Ovary (tissue), 9 donors: ENCODE results near the gene FSTL1. TPM values are rescaled to one million over a fixed set of nuclear protein-coding genes. Genes with fewer than 3 reads are reported as not detected.

ENCODE experiments used
- DNase-seq, 5 donors: peaks; one replicate each; pipeline ENCODE4 v3.0.0-alpha.2; 2019 to 2020
- H3K27ac ChIP-seq, 2 donors: fragments of 200-600 bp; one replicate each; pipeline versions ENCODE4 v1.5.1 to v1.8.0; 2019 to 2022
- H3K27me3 ChIP-seq: fragments of 200-600 bp; one replicate; pipeline ENCODE4 v1.8.0; 2022
- H3K36me3 ChIP-seq: fragments of 200-600 bp; sonication (generic); one replicate; pipeline ENCODE4 v1.5.1; 2019
- H3K4me1 ChIP-seq: one replicate; pipeline ENCODE4 v1.8.1; 2013; ENCODE audit warnings: mild to moderate bottlenecking, moderate library complexity; ENCODE audit not compliant: insufficient read depth
- H3K4me3 ChIP-seq: fragments of 200-600 bp; sonication (generic); one replicate; pipeline ENCODE4 v1.5.1; 2017
- H3K9me3 ChIP-seq, 2 donors: fragments of 200-600 bp in 1 of 2; sonication (generic) in 1 of 2; one replicate each; pipeline versions ENCODE4 v1.5.1 to v1.8.1; 2013 to 2019; ENCODE audit warnings: mild to moderate bottlenecking in 1 of 2, moderate library complexity in 1 of 2
- EP300 ChIP-seq: sonication (generic); formaldehyde crosslinking; IDR thresholded peaks from one replicate; pipeline ENCODE4 v1.6.1; 2017; ENCODE audit warnings: antibody characterized with exemption
- POLR2A ChIP-seq: fragments of 450-650 bp; IDR thresholded peaks from one replicate; pipeline ENCODE4 v1.6.1; 2017; ENCODE audit warnings: antibody characterized with exemption, mild to moderate bottlenecking, moderate library complexity
- WGBS, 3 donors: extraction: QIAGEN DNeasy Blood & Tissue Kit in 1 of 3; methylation state at CpG; one replicate each; pipeline versions ENCODE4 v1.1.5 to v1.1.7; 2013 to 2017; 5-methylcytosine and 5-hydroxymethylcytosine counted together
- intact Hi-C, 4 donors: fragments of 100-400 bp; cut with DNase I; formaldehyde crosslinking; loops; one replicate each; pipeline versions ENCODE4 v1.11.0 to v1.15.1; 2022 to 2023
- polyA plus RNA-seq, 2 donors: library from polyadenylated mRNA; stranded (reverse); fragments of 200-250 nt in 1 of 2; fragments of 350-450 nt in 1 of 2; fragmentation: Illumina TruSeq in 1 of 2; extraction: RNeasy Lipid Tissue Mini Kit (QIAGEN cat#74804) in 1 of 2; gene quantifications; one replicate each; pipeline ENCODE4 v1.2.3, GENCODE V29; 2013 to 2014
- total RNA-seq, 7 donors: library from RNA; depleted of rRNA in 2 of 7; stranded (reverse); fragments of >200 nt in 2 of 7; fragmentation: NEBNext Ultra II Directional in 3 of 7; extraction: Animal tissue kit (Norgen Biotek cat#: 25700) in 3 of 7; gene quantifications; one replicate each; pipeline versions ENCODE4 v1.1.0 to v1.2.4, GENCODE V29; 2016 to 2023
- TF ChIP-seq, protein P1 (sequence below), 3 donors: fragments of 450-650 bp in 2 of 3; fragments of 200-600 bp in 1 of 3; IDR thresholded peaks; one replicate each; pipeline versions ENCODE4 v1.5.1 to v1.8.0; 2016 to 2022; ENCODE audit warnings: antibody characterized with exemption in 3 of 3, mild to moderate bottlenecking in 1 of 3
- donor health status: DM: no; HTN: no; CAD: no; lungs with moderate emphysema.
- donor health status: DM: no; HTN: no; CAD: no.
- donor health status: Bipolar disorder and iron deficiency.
- donor health status: DM: yes; HTN: yes; CAD: no.
- donor health status: DM: no; HTN: no; CAD: no.
- donor health status: DM: yes; HTN: yes; CAD: no.

FSTL1 gene
- total and polyA plus RNA-seq, 9 donors, result 98.0 to 357 (median 204) TPM

DNA sequence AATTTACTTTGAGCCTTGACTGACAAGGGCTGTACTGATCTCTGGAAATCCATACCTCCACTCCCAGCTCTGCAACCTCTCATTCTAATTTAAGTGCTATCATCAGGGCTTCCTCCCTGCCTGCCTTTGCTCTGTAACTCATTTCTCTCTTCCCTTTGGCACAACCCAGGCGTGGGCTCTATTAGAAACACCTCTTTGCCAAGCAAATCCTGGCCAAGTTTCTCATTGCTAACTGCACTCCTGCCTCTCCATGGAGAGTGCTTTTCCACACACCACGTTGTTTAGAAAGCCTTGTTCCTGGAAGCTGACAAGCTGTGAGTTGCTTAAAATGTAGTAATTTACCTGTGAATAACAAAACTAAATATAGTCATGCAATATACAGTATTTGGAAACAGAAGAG, 20.1 kb upstream of the FSTL1 start:
- Histone ChIP-seq H3K27me3 (no peaks in the 10 kb centered on the region), H3K4me1 (no peaks in the 10 kb centered on the region), H3K9me3 (no peaks in the 10 kb centered on the region), H3K4me3 (no peak overlapping the region), H3K36me3 (no peaks in the 10 kb centered on the region), H3K27ac (no peak overlapping the region)
- 22 to 31% (median 25%) methylated on average over 2 of the region's 2 CpGs for WGBS, 3 donors
- no peak for TF ChIP-seq POLR2A
- TF ChIP-seq EP300, result no peak
- TF ChIP-seq, protein P1, sequence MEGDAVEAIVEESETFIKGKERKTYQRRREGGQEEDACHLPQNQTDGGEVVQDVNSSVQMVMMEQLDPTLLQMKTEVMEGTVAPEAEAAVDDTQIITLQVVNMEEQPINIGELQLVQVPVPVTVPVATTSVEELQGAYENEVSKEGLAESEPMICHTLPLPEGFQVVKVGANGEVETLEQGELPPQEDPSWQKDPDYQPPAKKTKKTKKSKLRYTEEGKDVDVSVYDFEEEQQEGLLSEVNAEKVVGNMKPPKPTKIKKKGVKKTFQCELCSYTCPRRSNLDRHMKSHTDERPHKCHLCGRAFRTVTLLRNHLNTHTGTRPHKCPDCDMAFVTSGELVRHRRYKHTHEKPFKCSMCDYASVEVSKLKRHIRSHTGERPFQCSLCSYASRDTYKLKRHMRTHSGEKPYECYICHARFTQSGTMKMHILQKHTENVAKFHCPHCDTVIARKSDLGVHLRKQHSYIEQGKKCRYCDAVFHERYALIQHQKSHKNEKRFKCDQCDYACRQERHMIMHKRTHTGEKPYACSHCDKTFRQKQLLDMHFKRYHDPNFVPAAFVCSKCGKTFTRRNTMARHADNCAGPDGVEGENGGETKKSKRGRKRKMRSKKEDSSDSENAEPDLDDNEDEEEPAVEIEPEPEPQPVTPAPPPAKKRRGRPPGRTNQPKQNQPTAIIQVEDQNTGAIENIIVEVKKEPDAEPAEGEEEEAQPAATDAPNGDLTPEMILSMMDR (IDR thresholded peaks at IDR 0.05), result no peak
- no peak for DNase-seq
- intact Hi-C loops, result no loop called here

DNA sequence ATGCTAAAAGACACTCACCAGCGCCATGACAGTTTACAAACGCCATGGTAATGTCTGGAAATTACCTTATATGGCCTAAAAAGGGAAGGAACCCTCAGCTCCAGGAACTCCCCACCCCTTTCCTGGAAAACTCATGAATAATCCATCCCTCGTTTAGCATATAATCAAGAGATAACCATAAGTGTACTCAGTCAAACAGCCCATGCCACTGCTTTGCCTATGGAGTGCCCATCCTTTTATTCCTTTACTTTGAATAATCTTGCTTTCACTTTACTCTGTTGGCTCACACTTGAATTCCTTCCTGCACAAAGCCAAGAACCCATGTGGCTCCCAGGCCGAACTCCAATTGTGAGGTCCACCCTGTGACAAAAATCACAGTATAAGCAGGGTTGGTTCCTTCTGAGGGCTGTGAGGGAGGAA, 19.1 kb upstream of the FSTL1 start:
- Histone ChIP-seq H3K4me1 (no peaks in the 10 kb centered on the region), H3K27ac (no peak overlapping the region), H3K9me3 (no peaks in the 10 kb centered on the region), H3K36me3 (no peaks in the 10 kb centered on the region), H3K27me3 (no peaks in the 10 kb centered on the region), H3K4me3 (no peak overlapping the region)
- 74 to 83% (median 79%) methylated on average over 4 of the region's 4 CpGs for WGBS, 3 donors
- intact Hi-C loops, result no loop called here
- DNase-seq, result no peak
- TF ChIP-seq, protein P1 (IDR thresholded peaks at IDR 0.05), result no peak
- no peak for TF ChIP-seq POLR2A
- TF ChIP-seq EP300, result no peak

DNA sequence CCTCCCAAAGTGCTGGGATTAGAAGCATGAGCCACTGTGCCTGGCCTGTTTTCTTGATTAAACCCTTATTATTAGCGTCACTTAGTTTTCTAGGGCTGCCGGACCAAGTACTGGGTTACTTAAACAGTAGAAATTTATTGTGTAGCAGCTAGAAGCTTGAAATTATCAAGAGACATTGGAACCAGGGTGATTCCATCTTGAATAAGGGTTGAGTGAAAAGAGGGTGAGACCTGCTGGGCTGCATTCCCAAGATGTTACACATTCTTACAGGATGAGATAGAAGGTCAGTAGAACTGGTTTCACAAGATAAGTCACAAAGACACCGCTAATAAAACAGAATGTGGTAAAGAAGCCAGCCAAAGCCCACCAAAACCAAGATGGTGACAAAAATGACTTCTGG, 18.6 kb upstream of the FSTL1 start:
- Histone ChIP-seq H3K9me3 (no peaks in the 10 kb centered on the region), H3K27ac (no peak overlapping the region), H3K36me3 (no peaks in the 10 kb centered on the region), H3K4me3 (no peak overlapping the region), H3K4me1 (no peaks in the 10 kb centered on the region), H3K27me3 (no peaks in the 10 kb centered on the region)
- intact Hi-C loops, result no loop called here
- DNase-seq, result no peak
- 92 to 96% (median 94%) methylated on average over 3 of the region's 3 CpGs for WGBS, 3 donors
- TF ChIP-seq, protein P1 (IDR thresholded peaks at IDR 0.05), result no peak

DNA sequence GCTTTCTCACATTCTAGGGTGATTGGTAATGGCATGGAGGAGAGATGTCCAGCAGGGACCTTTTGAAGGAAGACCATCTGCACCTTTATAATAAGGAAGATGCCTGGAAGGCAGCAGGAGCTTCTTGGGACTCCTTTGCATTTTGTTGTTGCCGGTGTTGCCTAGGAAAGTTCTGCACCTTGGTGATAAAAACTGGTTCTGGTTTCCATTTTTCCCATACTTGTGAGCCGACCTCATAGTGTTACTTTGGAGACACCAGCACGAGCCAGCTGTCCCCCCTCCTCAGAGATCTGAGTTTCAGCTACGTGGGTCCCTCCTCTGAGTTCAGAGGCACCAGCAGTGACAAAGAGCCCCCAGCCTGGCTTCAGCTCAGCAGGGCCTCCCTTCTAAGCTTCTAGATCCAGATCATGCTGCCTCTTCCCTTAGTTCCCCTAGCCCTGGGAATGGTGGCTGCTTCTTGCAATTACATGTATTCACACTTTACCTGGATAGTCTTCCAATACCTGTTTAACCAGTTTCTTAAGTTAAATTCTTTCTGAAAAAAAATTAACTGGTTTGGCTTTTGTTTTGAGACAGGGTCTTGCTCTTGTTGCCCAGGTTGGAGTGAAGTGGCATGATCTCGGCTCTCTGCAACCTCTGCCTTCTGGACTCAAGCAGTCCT, 18.0 kb upstream of the FSTL1 start:
- Histone ChIP-seq H3K27ac (no peak overlapping the region), H3K36me3 (no peaks in the 10 kb centered on the region), H3K4me1 (no peaks in the 10 kb centered on the region), H3K4me3 (no peak overlapping the region), H3K27me3 (no peaks in the 10 kb centered on the region), H3K9me3 (no peaks in the 10 kb centered on the region)
- WGBS, 3 donors, result 77 to 93% (median 85%) methylated on average over 5 of the region's 5 CpGs
- TF ChIP-seq EP300, result no peak
- TF ChIP-seq POLR2A, result no peak
- TF ChIP-seq, protein P1 (IDR thresholded peaks at IDR 0.05), result no peak
- intact Hi-C loops, result no loop called here
- no peak for DNase-seq
